EL (cell line): ENCODE data around the gene PATJ.
"Not testable (repeated sequence)": the region's sequence is repeated elsewhere in the genome, so short reads cannot be mapped to it uniquely, and the experiment has no call there.

Experiments
- DNase-seq: peaks from one replicate; pipeline ENCODE4 v3.0.0-alpha.2; 2016

The PATJ gene

GRCh38 chr1:61887931-61888564 is 145.8 kb downstream of the PATJ start:
- DNase-seq, result no peak

GRCh38 chr1:61888808-61889207 is 146.5 kb downstream of the PATJ start:
- DNase-seq, result no peak

GRCh38 chr1:61890435-61890834 is 148.2 kb downstream of the PATJ start:
- not testable (repeated sequence) for DNase-seq

- DNase-seq, result no peak
These were observed 150.7 kb downstream of the PATJ start for GRCh38 chr1:61892977-61893376.

GRCh38 chr1:61894296-61894695 is 152.0 kb downstream of the PATJ start:
- not testable (repeated sequence) for DNase-seq

GRCh38 chr1:61895175-61895574 is 152.9 kb downstream of the PATJ start:
- DNase-seq, result no peak

GRCh38 chr1:61898658-61899057 is 156.4 kb downstream of the PATJ start:
- DNase-seq, result no peak

- DNase-seq, result no peak
These were observed 162.1 kb downstream of the PATJ start for GRCh38 chr1:61904354-61904753.

GRCh38 chr1:61907102-61907501 is 164.8 kb downstream of the PATJ start:
- no peak for DNase-seq

- DNase-seq, result no peak
These were observed 167.8 kb downstream of the PATJ start for GRCh38 chr1:61910035-61910434.

GRCh38 chr1:61914823-61915482 is 172.7 kb downstream of the PATJ start:
- DNase-seq, result no peak

- no peak for DNase-seq
These were observed 179.2 kb downstream of the PATJ start for GRCh38 chr1:61921435-61921834.

- DNase-seq, result no peak
These were observed 180.7 kb downstream of the PATJ start for GRCh38 chr1:61922950-61923480.

- DNase-seq, result no peak
These were observed 183.5 kb downstream of the PATJ start for GRCh38 chr1:61925591-61926298.

GRCh38 chr1:61926597-61926996 is 184.3 kb downstream of the PATJ start:
- no peak for DNase-seq

GRCh38 chr1:61930116-61930645 is 187.9 kb downstream of the PATJ start:
- no peak for DNase-seq

- no peak for DNase-seq
These were observed 189.5 kb downstream of the PATJ start for GRCh38 chr1:61931587-61932279.

GRCh38 chr1:61935516-61935915 is 193.2 kb downstream of the PATJ start:
- DNase-seq, result no peak

GRCh38 chr1:61936839-61937238 is 194.6 kb downstream of the PATJ start:
- DNase-seq, result no peak

GRCh38 chr1:61941794-61942193 is 199.5 kb downstream of the PATJ start:
- DNase-seq, result no peak

GRCh38 chr1:61942856-61943255 is 200.6 kb downstream of the PATJ start:
- no peak for DNase-seq

GRCh38 chr1:61948685-61949084 is 206.4 kb downstream of the PATJ start:
- DNase-seq, result not testable (repeated sequence)

- DNase-seq, result peak; percentile 8
These were observed 208.1 kb downstream of the PATJ start for GRCh38 chr1:61950418-61950817.
